K562 (cell line): ENCODE results near the gene RUNDC3A. TPM values are rescaled to one million over a fixed set of nuclear protein-coding genes. Genes with fewer than 3 reads are reported as not detected.

Source experiments
- FOXJ3 ChIP-seq: sonication (generic); formaldehyde crosslinking; IDR thresholded peaks from 2 replicates; pipeline ENCODE4 v1.4.0; 2020; ENCODE audit warnings: mild to moderate bottlenecking, missing genetic modification reagents
- IRF9 ChIP-seq: fragments of 450-650 bp; IDR thresholded peaks from 2 replicates; pipeline ENCODE4 v1.6.1; 2016; ENCODE audit warnings: missing biosample characterization, missing genetic modification characterization
- MGA ChIP-seq: fragments of 450-650 bp; IDR thresholded peaks from 2 replicates; pipeline ENCODE4 v1.6.1; 2016; ENCODE audit warnings: mild to moderate bottlenecking, moderate library complexity
- SP1 ChIP-seq: sonication (generic); formaldehyde crosslinking; IDR thresholded peaks from 2 replicates; pipeline ENCODE4 v1.8.1; 2022; ENCODE audit warnings: mild to moderate bottlenecking, missing genetic modification reagents
- TAF1 ChIP-seq: IDR thresholded peaks from 2 replicates; pipeline ENCODE4 v1.6.1; 2011; ENCODE audit warnings: mild to moderate bottlenecking, low read length, moderate library complexity; ENCODE audit not compliant: insufficient read depth, control insufficient read depth, severe bottlenecking; ENCODE audit errors: extremely low read depth
- ZNF695 ChIP-seq: fragments of 450-650 bp; formaldehyde crosslinking; IDR thresholded peaks from 2 replicates; pipeline ENCODE4 v1.4.0; 2020; ENCODE audit warnings: mild to moderate bottlenecking, moderate library complexity
- ZNF740 ChIP-seq, 3 experiments: fragments of 200-800 bp in 1 of 3; sonication (Bioruptor generic) in 1 of 3; sonication (generic) in 1 of 3; formaldehyde crosslinking in 1 of 3; IDR thresholded peaks; 2 replicates each; pipeline versions ENCODE4 v1.6.1 to v1.8.0; 2016 to 2022; ENCODE audit warnings: mild to moderate bottlenecking in 2 of 3, missing compliant biosample characterization in 2 of 3, missing genetic modification characterization in 2 of 3, missing genetic modification reagents in 1 of 3
- polyA plus RNA-seq, 8 experiments: library from polyadenylated mRNA; depleted of rRNA in 4 of 8; stranded (reverse) in 5 of 8; unstranded in 3 of 8; fragments of >200 nt; fragmentation: Nextera tagmentation in 2 of 8; fragmentation: Illumina TruSeq in 1 of 8; extraction: Ambion mirVana in 2 of 8; extraction: Trizol in 1 of 8; gene quantifications; 2 replicates each; pipeline versions ENCODE4 v1.2.1 to v1.2.3, GENCODE V29; 2011 to 2014; ENCODE audit warnings: inconsistent platforms in 1 of 8, missing spikeins in 1 of 8
- total RNA-seq, 7 experiments: library from RNA; depleted of rRNA in 6 of 7; stranded (reverse); fragments of >200 nt in 6 of 7; fragmentation: Illumina TruSeq in 2 of 7; extraction: Trizol in 2 of 7; gene quantifications; 2 replicates each; pipeline versions ENCODE4 v1.2.1 to v1.2.3, GENCODE V29; 2011 to 2021; ENCODE audit warnings: low replicate concordance in 1 of 7
- TF ChIP-seq, protein P1 (sequence below), 3 experiments: IDR thresholded peaks in 2 of 3; conservative IDR thresholded peaks in 1 of 3; 2 replicates each; pipeline ENCODE4 v1.5.1; 2011 to 2012; ENCODE audit warnings: low read length in 3 of 3, mild to moderate bottlenecking in 3 of 3, control low read depth in 2 of 3, improper control_type of control experiment in 1 of 3, inconsistent platforms in 1 of 3, low read depth in 1 of 3, mixed read lengths in 1 of 3, moderate library complexity in 1 of 3; ENCODE audit not compliant: insufficient read depth in 2 of 3
- TF ChIP-seq, protein P2 (sequence below): fragments of 450-650 bp; formaldehyde crosslinking; IDR thresholded peaks from 2 replicates; pipeline ENCODE4 v1.4.0; 2020; ENCODE audit warnings: mild to moderate bottlenecking, moderate library complexity

The RUNDC3A gene
- total and polyA plus RNA-seq, 9 of the 15 experiments (the other 6 are each of a cell fraction or from before 2014, with no cell fraction given) = not detected

- TF ChIP-seq MGA (peak; percentile 41; the same call in 1 of the 2 replicates), ZNF695 (CRISPR knock-in tag) (no peak), IRF9 (no peak), SP1 (CRISPR knock-in tag) (no peak), FOXJ3 (CRISPR knock-in tag) (no peak), TAF1 (no peak), ZNF740 (CRISPR knock-in tag; IDR thresholded peaks at IDR 0.05) (0 out of 2 replicates have a peak, but pooled peaks have one; percentile 24), ZNF740 (tag; IDR thresholded peaks at IDR 0.05) (no peak)
- TF ChIP-seq, protein P1, sequence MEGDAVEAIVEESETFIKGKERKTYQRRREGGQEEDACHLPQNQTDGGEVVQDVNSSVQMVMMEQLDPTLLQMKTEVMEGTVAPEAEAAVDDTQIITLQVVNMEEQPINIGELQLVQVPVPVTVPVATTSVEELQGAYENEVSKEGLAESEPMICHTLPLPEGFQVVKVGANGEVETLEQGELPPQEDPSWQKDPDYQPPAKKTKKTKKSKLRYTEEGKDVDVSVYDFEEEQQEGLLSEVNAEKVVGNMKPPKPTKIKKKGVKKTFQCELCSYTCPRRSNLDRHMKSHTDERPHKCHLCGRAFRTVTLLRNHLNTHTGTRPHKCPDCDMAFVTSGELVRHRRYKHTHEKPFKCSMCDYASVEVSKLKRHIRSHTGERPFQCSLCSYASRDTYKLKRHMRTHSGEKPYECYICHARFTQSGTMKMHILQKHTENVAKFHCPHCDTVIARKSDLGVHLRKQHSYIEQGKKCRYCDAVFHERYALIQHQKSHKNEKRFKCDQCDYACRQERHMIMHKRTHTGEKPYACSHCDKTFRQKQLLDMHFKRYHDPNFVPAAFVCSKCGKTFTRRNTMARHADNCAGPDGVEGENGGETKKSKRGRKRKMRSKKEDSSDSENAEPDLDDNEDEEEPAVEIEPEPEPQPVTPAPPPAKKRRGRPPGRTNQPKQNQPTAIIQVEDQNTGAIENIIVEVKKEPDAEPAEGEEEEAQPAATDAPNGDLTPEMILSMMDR (IDR thresholded peaks at IDR 0.05 in 2 of 3, conservative IDR thresholded peaks at IDR 0.05 in 1 of 3; ENCODE audit: insufficient read depth in 2 of 3, low read depth in 1 of 3, low read length in 3 of 3) = peak; percentile 84 to 89 (median 88)
- TF ChIP-seq, protein P2, sequence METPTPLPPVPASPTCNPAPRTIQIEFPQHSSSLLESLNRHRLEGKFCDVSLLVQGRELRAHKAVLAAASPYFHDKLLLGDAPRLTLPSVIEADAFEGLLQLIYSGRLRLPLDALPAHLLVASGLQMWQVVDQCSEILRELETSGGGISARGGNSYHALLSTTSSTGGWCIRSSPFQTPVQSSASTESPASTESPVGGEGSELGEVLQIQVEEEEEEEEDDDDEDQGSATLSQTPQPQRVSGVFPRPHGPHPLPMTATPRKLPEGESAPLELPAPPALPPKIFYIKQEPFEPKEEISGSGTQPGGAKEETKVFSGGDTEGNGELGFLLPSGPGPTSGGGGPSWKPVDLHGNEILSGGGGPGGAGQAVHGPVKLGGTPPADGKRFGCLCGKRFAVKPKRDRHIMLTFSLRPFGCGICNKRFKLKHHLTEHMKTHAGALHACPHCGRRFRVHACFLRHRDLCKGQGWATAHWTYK (CRISPR knock-in tag) = no peak
These were observed 22.9 kb downstream of the RUNDC3A start (continued) for GRCh38 chr17:44331249-44331760.
